H1 (cell line): ENCODE data around the gene PPP2R3A. TPM values are rescaled to one million over a fixed set of nuclear protein-coding genes. Genes with fewer than 3 reads are reported as not detected.

ENCODE experiments used
- CTCF ChIA-PET: fragments of 300-600 bp; sonication (Branson Sonifier 250); formaldehyde crosslinking; loops from one replicate; lab custom pipeline; 2021; ENCODE audit not compliant: partially characterized antibody; lab: Charles Lee
- POLR2A ChIA-PET: fragments of 300-600 bp; sonication (Branson Sonifier 250); formaldehyde crosslinking; loops from one replicate; lab custom pipeline; 2021; ENCODE audit warnings: inconsistent platforms; ENCODE audit not compliant: partially characterized antibody; lab: Charles Lee
- DNase-seq, 2 experiments: peaks; one replicate each; pipeline versions ENCODE4 v3.0.0 to v3.0.0-alpha.2; 2010 to 2022; ENCODE audit warnings: low spot score in 2 of 2, low read depth in 1 of 2, mixed read lengths in 1 of 2
- FAIRE-seq: peaks from 2 replicates; lab custom pipeline; 2011; peaks lifted over from hg19 to GRCh38; lab: Jason Lieb, UNC
- H2AFZ ChIP-seq: 2 replicates; pipeline ENCODE4 v1.8.1; 2012; ENCODE audit warnings: low read length, inconsistent platforms
- H2AK5ac ChIP-seq: 2 replicates; pipeline ENCODE4 v1.6.1; 2013; ENCODE audit warnings: low read depth, low read length
- H2BK120ac ChIP-seq: replicated peaks from 2 replicates; pipeline ENCODE3; 2013; ENCODE audit warnings: low read depth, low read length, inconsistent platforms
- H2BK12ac ChIP-seq: 2 replicates; pipeline ENCODE4 v1.6.1; 2013; ENCODE audit warnings: low read depth, low read length
- H2BK15ac ChIP-seq: 2 replicates; pipeline ENCODE4 v1.6.1; 2013; ENCODE audit warnings: low read length
- H2BK20ac ChIP-seq: 2 replicates; pipeline ENCODE4 v1.6.1; 2013; ENCODE audit warnings: low read length
- H2BK5ac ChIP-seq: 2 replicates; pipeline ENCODE4 v1.6.1; 2013; ENCODE audit warnings: low read depth, low read length
- H3K14ac ChIP-seq: 2 replicates; pipeline ENCODE4 v1.6.1; 2013; ENCODE audit warnings: inconsistent platforms; ENCODE audit not compliant: insufficient read length
- H3K18ac ChIP-seq: 2 replicates; pipeline ENCODE4 v1.6.1; 2013; ENCODE audit warnings: low read length; ENCODE audit errors: extremely low read depth
- H3K23ac ChIP-seq: 2 replicates; pipeline ENCODE4 v1.6.1; 2013; ENCODE audit warnings: inconsistent platforms; ENCODE audit not compliant: insufficient read length
- H3K23me2 ChIP-seq: 2 replicates; pipeline ENCODE4 v1.6.1; 2013; ENCODE audit warnings: low read depth, low read length
- H3K27ac ChIP-seq: 2 replicates; pipeline ENCODE4 v1.6.1; 2011; ENCODE audit warnings: low read depth, low read length, inconsistent platforms
- H3K27me3 ChIP-seq, 4 experiments: replicated peaks in 1 of 4; 1 replicate in 1 of 4; 2 replicates in 3 of 4; pipeline versions ENCODE4 v1.6.1 to v1.8.1; 2011 to 2013; ENCODE audit warnings: low read length in 3 of 4, mild to moderate bottlenecking in 3 of 4, inconsistent platforms in 2 of 4, mixed read lengths in 2 of 4, moderate library complexity in 1 of 4; ENCODE audit not compliant: control insufficient read depth in 3 of 4, insufficient read depth in 3 of 4; ENCODE audit errors: extremely low read depth in 1 of 4
- H3K36me3 ChIP-seq, 4 experiments: 2 replicates each; pipeline versions ENCODE4 v1.6.1 to v1.8.1; 2011 to 2013; ENCODE audit warnings: mild to moderate bottlenecking in 4 of 4, low read length in 3 of 4, moderate library complexity in 2 of 4, control low read depth in 1 of 4, inconsistent platforms in 1 of 4; ENCODE audit not compliant: insufficient read depth in 4 of 4, control insufficient read depth in 2 of 4
- H3K4ac ChIP-seq: replicated peaks from 2 replicates; pipeline ENCODE3; 2013; ENCODE audit warnings: low read length, low read depth, mixed read lengths, inconsistent platforms; ENCODE audit not compliant: insufficient read length
- H3K4me1 ChIP-seq, 4 experiments: replicated peaks in 1 of 4; 1 replicate in 1 of 4; 2 replicates in 3 of 4; pipeline versions ENCODE4 v1.6.1 to v1.8.1; 2011 to 2013; ENCODE audit warnings: low read length in 3 of 4, inconsistent platforms in 2 of 4, mixed read lengths in 1 of 4; ENCODE audit not compliant: insufficient read depth in 4 of 4, control insufficient read depth in 3 of 4
- H3K4me2 ChIP-seq, 2 experiments: 2 replicates each; pipeline versions ENCODE4 v1.6.1 to v1.8.1; 2011 to 2013; ENCODE audit warnings: low read depth in 2 of 2, low read length in 2 of 2, control low read depth in 1 of 2, inconsistent platforms in 1 of 2, mild to moderate bottlenecking in 1 of 2; ENCODE audit not compliant: insufficient read depth in 1 of 2
- H3K4me3 ChIP-seq, 4 experiments: fragments of 200-600, 300-600 bp in 1 of 4; sonication (generic), shearing (Covaris generic), sonication (Bioruptor Twin) in 1 of 4; 2 replicates each; pipeline versions ENCODE4 v1.5.1 to v1.8.1; 2011 to 2016; ENCODE audit warnings: low read length in 4 of 4, low read depth in 3 of 4, control low read depth in 2 of 4, inconsistent platforms in 2 of 4, mild to moderate bottlenecking in 2 of 4, mixed read lengths in 1 of 4, moderate library complexity in 1 of 4; ENCODE audit not compliant: insufficient read depth in 2 of 4; ENCODE audit errors: extremely low read depth in 1 of 4
- H3K56ac ChIP-seq: replicated peaks from 2 replicates; pipeline ENCODE3; 2013; ENCODE audit warnings: low read depth, mild to moderate bottlenecking, mixed read lengths, low read length, inconsistent platforms; ENCODE audit not compliant: insufficient read length
- H3K79me1 ChIP-seq: 2 replicates; pipeline ENCODE4 v1.6.1; 2013; ENCODE audit warnings: low read depth, low read length, control low read depth
- H3K79me2 ChIP-seq, 2 experiments: 2 replicates each; pipeline versions ENCODE4 v1.6.1 to v1.8.1; 2012 to 2013; ENCODE audit warnings: low read length in 2 of 2, mild to moderate bottlenecking in 2 of 2, inconsistent platforms in 1 of 2; ENCODE audit not compliant: insufficient read depth in 2 of 2, control insufficient read depth in 1 of 2
- H3K9ac ChIP-seq, 4 experiments: replicated peaks in 1 of 4; 1 replicate in 1 of 4; 2 replicates in 3 of 4; pipeline versions ENCODE4 v1.6.1 to v1.8.1; 2011 to 2013; ENCODE audit warnings: low read depth in 3 of 4, low read length in 3 of 4, control low read depth in 2 of 4, mild to moderate bottlenecking in 2 of 4, moderate library complexity in 2 of 4, inconsistent platforms in 1 of 4; ENCODE audit errors: extremely low read depth in 1 of 4
- H3K9me3 ChIP-seq, 2 experiments: 2 replicates each; pipeline versions ENCODE4 v1.6.1 to v1.8.1; 2012 to 2013; ENCODE audit warnings: mild to moderate bottlenecking in 2 of 2, moderate library complexity in 2 of 2, control low read depth in 1 of 2, inconsistent platforms in 1 of 2, low read depth in 1 of 2, low read length in 1 of 2, mixed read lengths in 1 of 2; ENCODE audit not compliant: insufficient read depth in 2 of 2
- H4K20me1 ChIP-seq, 2 experiments: replicated peaks in 1 of 2; 2 replicates each; pipeline versions ENCODE3 to v1.8.1; 2011 to 2013; ENCODE audit warnings: inconsistent platforms in 2 of 2, low read length in 2 of 2, mild to moderate bottlenecking in 1 of 2; ENCODE audit not compliant: insufficient read depth in 2 of 2, control insufficient read depth in 1 of 2
- H4K5ac ChIP-seq: 2 replicates; pipeline ENCODE4 v1.6.1; 2013; ENCODE audit warnings: low read length, low read depth, mixed read lengths, inconsistent platforms; ENCODE audit not compliant: insufficient read length
- H4K8ac ChIP-seq: 2 replicates; pipeline ENCODE4 v1.8.0; 2013; ENCODE audit warnings: mild to moderate bottlenecking, moderate library complexity, low read length, inconsistent platforms; ENCODE audit not compliant: insufficient read depth; ENCODE audit errors: extremely low read depth
- H4K91ac ChIP-seq: replicated peaks from 2 replicates; pipeline ENCODE3; 2013; ENCODE audit warnings: low read length, mixed read lengths, inconsistent platforms; ENCODE audit not compliant: insufficient read length
- CBX5 ChIP-seq: fragments of 300-800, 300-1000 bp; sonication (generic); IDR thresholded peaks from 2 replicates; pipeline ENCODE4 v1.7.1; 2016; ENCODE audit warnings: antibody characterized with exemption, low read length, low read depth
- CHD2 ChIP-seq: IDR thresholded peaks from 2 replicates; pipeline ENCODE4 v1.6.1; 2012; ENCODE audit warnings: low read length, improper control_type of control experiment
- EGR1 ChIP-seq: IDR thresholded peaks from 2 replicates; pipeline ENCODE4 v1.6.1; 2011; ENCODE audit warnings: low read depth, low read length, borderline replicate concordance
- FOSL1 ChIP-seq: IDR thresholded peaks from 2 replicates; pipeline ENCODE4 v1.6.1; 2011; ENCODE audit warnings: mild to moderate bottlenecking, low read depth, low read length, moderate library complexity; ENCODE audit not compliant: insufficient read depth
- JUN ChIP-seq: IDR thresholded peaks from 2 replicates; pipeline ENCODE4 v1.6.1; 2011; ENCODE audit warnings: low read depth, mild to moderate bottlenecking, improper control_type of control experiment, low read length
- KDM4A ChIP-seq: IDR thresholded peaks from one replicate; pipeline ENCODE4 v1.7.1; 2012; ENCODE audit warnings: low read depth, mild to moderate bottlenecking, moderate library complexity, low read length, inconsistent platforms; ENCODE audit not compliant: severe bottlenecking
- MAFK ChIP-seq: IDR thresholded peaks from 2 replicates; pipeline ENCODE4 v1.6.1; 2012; ENCODE audit warnings: low read depth, mild to moderate bottlenecking, improper control_type of control experiment, low read length
- POLR2A ChIP-seq, 2 experiments: IDR thresholded peaks; 1 replicate in 1 of 2; 2 replicates in 1 of 2; pipeline ENCODE4 v1.6.1; 2011; ENCODE audit warnings: low read depth in 2 of 2, low read length in 2 of 2, mild to moderate bottlenecking in 2 of 2; ENCODE audit errors: control extremely low read depth in 1 of 2
- RAD21 ChIP-seq, 2 experiments: IDR thresholded peaks in 1 of 2; conservative IDR thresholded peaks in 1 of 2; 2 replicates each; pipeline ENCODE4 v1.6.1; 2011; ENCODE audit warnings: low read depth in 2 of 2, low read length in 2 of 2, improper control_type of control experiment in 1 of 2, inconsistent platforms in 1 of 2, mild to moderate bottlenecking in 1 of 2, moderate library complexity in 1 of 2
- RXRA ChIP-seq: IDR thresholded peaks from 2 replicates; pipeline ENCODE4 v1.6.1; 2011; ENCODE audit warnings: low read depth, mild to moderate bottlenecking, low read length, moderate library complexity; ENCODE audit not compliant: insufficient read depth
- ZNF274 ChIP-seq: IDR thresholded peaks from 2 replicates; pipeline ENCODE4 v1.7.0; 2012; ENCODE audit warnings: low read length, borderline replicate concordance; ENCODE audit errors: extremely low read depth
- polyA plus RNA-seq, 7 experiments: library from polyadenylated mRNA; depleted of rRNA in 3 of 7; stranded (reverse) in 5 of 7; unstranded in 2 of 7; fragments of >200 nt in 5 of 7; fragments of 200-250 nt in 2 of 7; gene quantifications; 1 replicate in 5 of 7; 2 replicates in 1 of 7; 4 replicates in 1 of 7; pipeline versions ENCODE4 v1.2.1 to v1.2.3, GENCODE V29; 2011 to 2013; ENCODE audit warnings: missing spikeins in 2 of 7, mixed read lengths in 2 of 7
- total RNA-seq: library from RNA; stranded (reverse); fragmentation: NEBNext Ultra II Directional; extraction: Animal tissue kit (Norgen Biotek cat#: 25700); gene quantifications from 2 replicates; pipeline ENCODE4 v1.2.1, GENCODE V29; 2021
- TF ChIP-seq, protein P1 (sequence below): IDR thresholded peaks from 2 replicates; pipeline ENCODE4 v1.6.1; 2012; ENCODE audit warnings: inconsistent platforms
- TF ChIP-seq, protein P2 (sequence below): IDR thresholded peaks from 2 replicates; pipeline ENCODE4 v1.6.1; 2012; ENCODE audit warnings: low read length, inconsistent platforms

PPP2R3A gene
- total and polyA plus RNA-seq, 2 of the 8 experiments (the other 6 are each of a cell fraction or from before 2014, with no cell fraction given), result 4.1 to 15.2 TPM

DNA sequence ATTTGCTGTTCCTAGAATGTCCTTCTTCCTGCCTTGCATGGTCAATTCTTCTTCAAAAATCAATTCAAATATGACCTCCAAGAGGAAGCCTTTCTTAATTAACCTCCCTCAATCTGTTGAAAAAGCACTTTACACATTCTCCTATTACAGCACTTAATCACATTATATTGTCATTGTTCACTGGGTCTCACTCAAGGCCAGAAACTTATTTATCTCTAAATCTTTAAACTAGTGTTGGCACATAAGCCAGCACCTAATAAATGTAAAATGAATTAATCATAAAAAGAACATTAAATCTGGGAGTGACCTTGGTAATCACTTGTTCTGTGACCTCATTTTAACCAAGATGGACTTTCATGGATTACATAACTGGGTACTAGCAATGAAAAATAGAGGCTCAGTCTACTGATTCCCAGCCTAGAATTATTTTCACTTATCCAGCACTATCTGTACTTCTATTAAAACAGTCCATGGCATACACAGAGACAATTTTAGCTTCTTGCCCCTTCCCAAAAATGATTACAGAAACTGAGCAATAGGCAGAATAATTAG is 208.5 kb downstream of the PPP2R3A start:
- DNase-seq (no peak), FAIRE-seq (no peak)
- no peak overlapping the region for H2BK20ac ChIP-seq
- no peaks in the 10 kb centered on the region for H3K36me3 ChIP-seq
- H4K20me1 ChIP-seq, result peaks cover 9 to 18% of the 10 kb centered on the region in 2 experiments
- peaks cover 4% of the 10 kb centered on the region; the same call in 1 of the 2 replicates for H3K23me2 ChIP-seq
- H3K4ac ChIP-seq, result no peak overlapping the region
- H3K27me3 ChIP-seq, result no peaks in the 10 kb centered on the region
- no peak overlapping the region for H3K56ac ChIP-seq
- H2BK12ac ChIP-seq, result no peak overlapping the region
- H3K79me2 ChIP-seq, result peaks cover 30 to 98% of the 10 kb centered on the region in 2 experiments
- no peaks in the 10 kb centered on the region for H3K9me3 ChIP-seq
- no peak overlapping the region for H2AK5ac ChIP-seq
- H3K18ac ChIP-seq, result no peak overlapping the region
- H3K14ac ChIP-seq, result no peak overlapping the region
- H3K4me2 ChIP-seq, result no peak overlapping the region
- no peak overlapping the region for H4K8ac ChIP-seq
- no peak overlapping the region for H2AFZ ChIP-seq
- H3K4me1 ChIP-seq, result no peaks in the 10 kb centered on the region
- no peak overlapping the region for H3K27ac ChIP-seq
- no peak overlapping the region for H4K5ac ChIP-seq
- H2BK5ac ChIP-seq, result no peak overlapping the region
- no peak overlapping the region for H4K91ac ChIP-seq
- H3K4me3 ChIP-seq, result no peak overlapping the region
- CTCF ChIA-PET, result no interaction called here
- H3K9ac ChIP-seq, result no peak overlapping the region
- H3K79me1 ChIP-seq, result peaks cover 2% of the 10 kb centered on the region; the same call in 1 of the 2 replicates
- POLR2A ChIA-PET, result no interaction called here
- no peak overlapping the region for H2BK15ac ChIP-seq
- H3K23ac ChIP-seq, result no peak overlapping the region
- H2BK120ac ChIP-seq, result no peak overlapping the region
- TF ChIP-seq, protein P1, sequence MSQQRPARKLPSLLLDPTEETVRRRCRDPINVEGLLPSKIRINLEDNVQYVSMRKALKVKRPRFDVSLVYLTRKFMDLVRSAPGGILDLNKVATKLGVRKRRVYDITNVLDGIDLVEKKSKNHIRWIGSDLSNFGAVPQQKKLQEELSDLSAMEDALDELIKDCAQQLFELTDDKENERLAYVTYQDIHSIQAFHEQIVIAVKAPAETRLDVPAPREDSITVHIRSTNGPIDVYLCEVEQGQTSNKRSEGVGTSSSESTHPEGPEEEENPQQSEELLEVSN, result no peak
- TF ChIP-seq FOSL1 (no peak), ZNF274 (no peak), EGR1 (no peak), KDM4A (no peak), RXRA (no peak), MAFK (no peak), RAD21 (IDR thresholded peaks at IDR 0.05 in 1 of 2, conservative IDR thresholded peaks at IDR 0.05 in 1 of 2; ENCODE audit: low read depth in 2 of 2, low read length in 2 of 2) (no peak), CHD2 (no peak), CBX5 (no peak), POLR2A (IDR thresholded peaks at IDR 0.05; ENCODE audit: control extremely low read depth in 1 of 2, low read depth in 2 of 2, low read length in 2 of 2) (no peak), JUN (no peak)
- TF ChIP-seq, protein P2, sequence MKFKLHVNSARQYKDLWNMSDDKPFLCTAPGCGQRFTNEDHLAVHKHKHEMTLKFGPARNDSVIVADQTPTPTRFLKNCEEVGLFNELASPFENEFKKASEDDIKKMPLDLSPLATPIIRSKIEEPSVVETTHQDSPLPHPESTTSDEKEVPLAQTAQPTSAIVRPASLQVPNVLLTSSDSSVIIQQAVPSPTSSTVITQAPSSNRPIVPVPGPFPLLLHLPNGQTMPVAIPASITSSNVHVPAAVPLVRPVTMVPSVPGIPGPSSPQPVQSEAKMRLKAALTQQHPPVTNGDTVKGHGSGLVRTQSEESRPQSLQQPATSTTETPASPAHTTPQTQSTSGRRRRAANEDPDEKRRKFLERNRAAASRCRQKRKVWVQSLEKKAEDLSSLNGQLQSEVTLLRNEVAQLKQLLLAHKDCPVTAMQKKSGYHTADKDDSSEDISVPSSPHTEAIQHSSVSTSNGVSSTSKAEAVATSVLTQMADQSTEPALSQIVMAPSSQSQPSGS, result no peak
